ENCODE measurements around the gene MUC15.

- TF ChIP-seq POLR2AphosphoS5 (IDR thresholded peaks at IDR 0.05; ENCODE audit: low read depth, low read length) (no peak), POLR2A (IDR thresholded peaks at IDR 0.05; ENCODE audit: low read depth, low read length) (no peak)
These were observed 59.9 kb downstream of the MUC15 start for GRCh38 chr11:26512196-26512595.
